ENCODE data around the gene SUV39H2. TPM values are rescaled to one million over a fixed set of nuclear protein-coding genes. Genes with fewer than 3 reads are reported as not detected.

SUV39H2 gene
- total RNA-seq, 1 donor from 2014 or later: 112 TPM

- Mint-ChIP-seq H3K4me3 (peak overlapping the region; percentile 27), H3K36me3 (no peaks in the 10 kb centered on the region), H3K4me1 (peaks cover 28% of the 10 kb centered on the region), H3K27ac (no peak overlapping the region), H3K9me3 (no peaks in the 10 kb centered on the region), H3K27me3 (ENCODE audit: insufficient read depth, low read depth) (peaks cover 3% of the 10 kb centered on the region)
- Histone ChIP-seq H3K27me3 (no peaks in the 10 kb centered on the region), H3K4me1 (peaks cover 19% of the 10 kb centered on the region), H3K36me3 (no peaks in the 10 kb centered on the region), H3F3A (ENCODE audit: low read depth) (peaks cover 23% of the 10 kb centered on the region), H2AFZ (replicated peaks) (no peak overlapping the region), H3K9me3 (ENCODE audit: low read depth) (no peaks in the 10 kb centered on the region), H3K9ac (no peak overlapping the region), H4K20me1 (ENCODE audit: low read depth) (peaks cover 15% of the 10 kb centered on the region), H3K4me3 (no peak overlapping the region), H3K4me2 (no peak overlapping the region), H3K27ac (peak overlapping the region; percentile 9), H3K79me2 (ENCODE audit: low read depth) (peaks cover 38% of the 10 kb centered on the region)
- TF ChIP-seq CTCF (IDR thresholded peaks at IDR 0.05): no peak
- TF ChIP-seq EZH2phosphoT487 (IDR thresholded peaks at IDR 0.05): no peak
- no peak for TF ChIP-seq EZH2 (IDR thresholded peaks at IDR 0.05)
- no peak for DNase-seq (ENCODE audit: low spot score)
Measured at GRCh38 chr10:14875941-14876340, 2.7 kb upstream of the SUV39H2 start.

- Histone ChIP-seq H3K27me3 (no peaks in the 10 kb centered on the region), H4K20me1 (ENCODE audit: low read depth) (peaks cover 24% of the 10 kb centered on the region), H3K4me3 (no peak overlapping the region), H3K79me2 (ENCODE audit: low read depth) (peaks cover 47% of the 10 kb centered on the region), H3K27ac (no peak overlapping the region), H2AFZ (replicated peaks) (no peak overlapping the region), H3K4me1 (peaks cover 20% of the 10 kb centered on the region), H3K9ac (no peak overlapping the region), H3F3A (ENCODE audit: low read depth) (peaks cover 23% of the 10 kb centered on the region), H3K36me3 (no peaks in the 10 kb centered on the region), H3K9me3 (ENCODE audit: low read depth) (no peaks in the 10 kb centered on the region), H3K4me2 (peak overlapping the region; percentile 80)
- TF ChIP-seq EZH2phosphoT487 (IDR thresholded peaks at IDR 0.05) (no peak), CTCF (IDR thresholded peaks at IDR 0.05) (no peak), EZH2 (IDR thresholded peaks at IDR 0.05) (no peak)
- Mint-ChIP-seq H3K36me3 (peaks cover 1% of the 10 kb centered on the region), H3K27me3 (ENCODE audit: insufficient read depth, low read depth) (peaks cover 3% of the 10 kb centered on the region), H3K4me1 (peaks cover 30% of the 10 kb centered on the region), H3K4me3 (peak overlapping the region; percentile 96), H3K9me3 (no peaks in the 10 kb centered on the region), H3K27ac (no peak overlapping the region)
- no peak for DNase-seq (ENCODE audit: low spot score)
Measured at GRCh38 chr10:14876764-14877163, 1.9 kb upstream of the SUV39H2 start.

GRCh38 chr10:14879124-14879927 lies 660 bp downstream of the SUV39H2 start:
- Histone ChIP-seq H3K79me2 (ENCODE audit: low read depth) (peaks cover 72% of the 10 kb centered on the region), H3K4me3 (peak overlapping the region; percentile 95), H3K9me3 (ENCODE audit: low read depth) (no peaks in the 10 kb centered on the region), H4K20me1 (ENCODE audit: low read depth) (peaks cover 48% of the 10 kb centered on the region), H3K36me3 (no peaks in the 10 kb centered on the region), H3K27ac (peak overlapping the region; percentile 84), H3K4me2 (peak overlapping the region; percentile 89), H3K9ac (peak overlapping the region; percentile 96), H2AFZ (replicated peaks) (peak overlapping the region; percentile 88), H3K27me3 (no peaks in the 10 kb centered on the region), H3K4me1 (peaks cover 20% of the 10 kb centered on the region), H3F3A (ENCODE audit: low read depth) (peaks cover 23% of the 10 kb centered on the region)
- Mint-ChIP-seq H3K9me3 (peaks cover 5% of the 10 kb centered on the region), H3K4me3 (peak overlapping the region; percentile 98), H3K4me1 (peaks cover 30% of the 10 kb centered on the region), H3K27me3 (ENCODE audit: insufficient read depth, low read depth) (peaks cover 3% of the 10 kb centered on the region), H3K27ac (peak overlapping the region; percentile 89), H3K36me3 (peaks cover 11% of the 10 kb centered on the region)
- peak; percentile 60 for DNase-seq (ENCODE audit: low spot score)
- TF ChIP-seq EZH2phosphoT487 (IDR thresholded peaks at IDR 0.05): no peak
- TF ChIP-seq CTCF (IDR thresholded peaks at IDR 0.05): no peak
- TF ChIP-seq EZH2 (IDR thresholded peaks at IDR 0.05): no peak
